ENCODE data around the gene KCNJ15. TPM values are rescaled to one million over a fixed set of nuclear protein-coding genes. Genes with fewer than 3 reads are reported as not detected.

The KCNJ15 gene
- total and polyA plus RNA-seq, 10 donors, result 0.27 to 45.6 (median 16.8) TPM

DNA sequence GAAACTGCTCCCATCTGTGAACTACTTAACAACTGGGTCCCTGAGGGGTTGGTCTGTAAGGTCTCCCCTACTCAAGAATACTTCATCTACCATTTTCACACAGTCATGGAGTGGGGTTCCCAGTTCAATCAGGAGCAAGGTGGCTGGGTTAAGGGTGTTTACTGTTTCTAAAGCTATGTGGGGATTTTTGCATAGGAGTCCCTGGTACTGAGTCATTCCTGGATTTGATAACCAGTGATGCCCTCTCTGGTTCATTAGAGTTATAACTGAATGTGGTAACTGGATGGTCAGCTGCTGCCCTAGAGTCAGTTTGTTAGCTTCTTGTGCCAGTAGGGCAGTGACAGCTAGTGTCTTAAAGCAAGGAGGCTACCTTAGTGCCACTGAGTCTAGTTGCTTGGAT, 29.4 kb upstream of the KCNJ15 start:
- H3K9me3 ChIP-seq, result peaks cover 13 to 100% (median 95%) of the 10 kb centered on the region in 8 donors
- H3K27ac ChIP-seq, result peak overlapping the region in 6 of 8 donors; percentile 70 to 87 (median 76)
- no peak for TF ChIP-seq POLR2AphosphoS5 (IDR thresholded peaks at IDR 0.05)
- no peak for TF ChIP-seq POLR2A (IDR thresholded peaks at IDR 0.05)
- TF ChIP-seq, protein P1, sequence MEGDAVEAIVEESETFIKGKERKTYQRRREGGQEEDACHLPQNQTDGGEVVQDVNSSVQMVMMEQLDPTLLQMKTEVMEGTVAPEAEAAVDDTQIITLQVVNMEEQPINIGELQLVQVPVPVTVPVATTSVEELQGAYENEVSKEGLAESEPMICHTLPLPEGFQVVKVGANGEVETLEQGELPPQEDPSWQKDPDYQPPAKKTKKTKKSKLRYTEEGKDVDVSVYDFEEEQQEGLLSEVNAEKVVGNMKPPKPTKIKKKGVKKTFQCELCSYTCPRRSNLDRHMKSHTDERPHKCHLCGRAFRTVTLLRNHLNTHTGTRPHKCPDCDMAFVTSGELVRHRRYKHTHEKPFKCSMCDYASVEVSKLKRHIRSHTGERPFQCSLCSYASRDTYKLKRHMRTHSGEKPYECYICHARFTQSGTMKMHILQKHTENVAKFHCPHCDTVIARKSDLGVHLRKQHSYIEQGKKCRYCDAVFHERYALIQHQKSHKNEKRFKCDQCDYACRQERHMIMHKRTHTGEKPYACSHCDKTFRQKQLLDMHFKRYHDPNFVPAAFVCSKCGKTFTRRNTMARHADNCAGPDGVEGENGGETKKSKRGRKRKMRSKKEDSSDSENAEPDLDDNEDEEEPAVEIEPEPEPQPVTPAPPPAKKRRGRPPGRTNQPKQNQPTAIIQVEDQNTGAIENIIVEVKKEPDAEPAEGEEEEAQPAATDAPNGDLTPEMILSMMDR (IDR thresholded peaks at IDR 0.05 in 8 of 11, conservative IDR thresholded peaks at IDR 0.05 in 3 of 11), result no peak
- H3K36me3 ChIP-seq, result no peaks in the 10 kb centered on the region
- no peak for DNase-seq
- H3K4me3 ChIP-seq, result peak overlapping the region in 1 of 8 donors; percentile 55
- H3K27me3 ChIP-seq (replicated peaks in 1 of 7), result no peaks in the 10 kb centered on the region
- H3K4me1 ChIP-seq, result no peaks in the 10 kb centered on the region
- intact Hi-C loops (cut with DNase I; ENCODE audit: low total_unique reads), result no loop called here

DNA sequence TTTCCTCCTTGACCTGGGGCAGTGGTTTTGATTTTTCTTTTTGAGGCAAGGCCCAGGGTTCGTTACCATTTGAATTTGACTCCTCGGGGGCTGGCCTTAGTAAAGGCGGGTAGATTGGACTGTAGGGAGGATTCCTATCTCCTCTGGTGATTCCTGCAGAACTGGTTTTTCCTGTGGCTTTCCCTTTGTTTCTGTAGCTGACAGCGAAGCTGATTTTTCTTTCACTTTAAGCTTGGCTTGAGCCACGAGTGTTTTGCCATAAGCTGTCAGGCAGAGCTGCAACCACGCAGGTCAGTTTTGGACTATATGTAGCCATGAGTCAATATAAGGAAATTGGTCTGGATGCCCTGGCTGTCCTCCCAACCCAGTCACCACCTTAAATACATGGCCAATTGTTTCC, 28.7 kb upstream of the KCNJ15 start:
- no peaks in the 10 kb centered on the region for H3K27me3 ChIP-seq (replicated peaks in 1 of 7)
- intact Hi-C loops (cut with DNase I; ENCODE audit: low total_unique reads), result no loop called here
- H3K27ac ChIP-seq, result peak overlapping the region in 6 of 8 donors; percentile 70 to 87 (median 76)
- TF ChIP-seq POLR2AphosphoS5 (IDR thresholded peaks at IDR 0.05) (no peak), POLR2A (IDR thresholded peaks at IDR 0.05) (no peak)
- TF ChIP-seq, protein P1 (IDR thresholded peaks at IDR 0.05 in 8 of 11, conservative IDR thresholded peaks at IDR 0.05 in 3 of 11), result no peak
- WGBS, 5 donors, result 62 to 75% (median 66%) methylated on average over 6 of the region's 6 CpGs
- peaks cover 13 to 99% (median 88%) of the 10 kb centered on the region in 8 donors for H3K9me3 ChIP-seq
- peak overlapping the region in 1 of 8 donors; percentile 55 for H3K4me3 ChIP-seq
- DNase-seq, result no peak
- no peaks in the 10 kb centered on the region for H3K4me1 ChIP-seq
- no peaks in the 10 kb centered on the region for H3K36me3 ChIP-seq

DNA sequence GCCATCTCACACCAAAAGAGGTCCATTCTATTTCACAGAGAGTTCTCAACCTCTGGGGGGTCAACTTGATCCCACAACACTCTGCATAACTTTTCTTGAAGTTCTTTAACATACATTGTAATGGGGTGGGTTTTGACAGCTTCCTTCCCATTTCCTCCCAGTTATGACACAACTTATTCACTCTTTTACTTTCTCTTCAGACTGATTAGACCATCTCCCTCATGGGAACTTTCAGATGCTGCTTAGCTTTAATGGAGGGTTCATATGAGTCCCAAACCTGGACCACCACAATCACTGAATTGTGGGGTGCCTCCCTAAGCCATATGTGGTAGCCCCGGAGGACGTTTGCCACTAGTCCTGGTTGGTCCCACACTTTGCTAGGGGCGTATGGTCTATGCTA, 28.3 kb upstream of the KCNJ15 start:
- no peak for DNase-seq
- Histone ChIP-seq H3K4me3 (peak overlapping the region in 1 of 8 donors; percentile 55), H3K9me3 (peaks cover 11 to 99% (median 84%) of the 10 kb centered on the region in 8 donors), H3K27me3 (replicated peaks in 1 of 7) (no peaks in the 10 kb centered on the region), H3K4me1 (no peaks in the 10 kb centered on the region), H3K36me3 (no peaks in the 10 kb centered on the region), H3K27ac (peak overlapping the region in 6 of 8 donors; percentile 70 to 87 (median 76))
- WGBS, 5 donors, result 76 to 96% (median 87%) methylated on average over 3 of the region's 3 CpGs
- TF ChIP-seq, protein P1 (IDR thresholded peaks at IDR 0.05 in 8 of 11, conservative IDR thresholded peaks at IDR 0.05 in 3 of 11), result no peak
- TF ChIP-seq POLR2A (IDR thresholded peaks at IDR 0.05) (no peak), POLR2AphosphoS5 (IDR thresholded peaks at IDR 0.05) (no peak)
- intact Hi-C loops (cut with DNase I; ENCODE audit: low total_unique reads), result no loop called here

DNA sequence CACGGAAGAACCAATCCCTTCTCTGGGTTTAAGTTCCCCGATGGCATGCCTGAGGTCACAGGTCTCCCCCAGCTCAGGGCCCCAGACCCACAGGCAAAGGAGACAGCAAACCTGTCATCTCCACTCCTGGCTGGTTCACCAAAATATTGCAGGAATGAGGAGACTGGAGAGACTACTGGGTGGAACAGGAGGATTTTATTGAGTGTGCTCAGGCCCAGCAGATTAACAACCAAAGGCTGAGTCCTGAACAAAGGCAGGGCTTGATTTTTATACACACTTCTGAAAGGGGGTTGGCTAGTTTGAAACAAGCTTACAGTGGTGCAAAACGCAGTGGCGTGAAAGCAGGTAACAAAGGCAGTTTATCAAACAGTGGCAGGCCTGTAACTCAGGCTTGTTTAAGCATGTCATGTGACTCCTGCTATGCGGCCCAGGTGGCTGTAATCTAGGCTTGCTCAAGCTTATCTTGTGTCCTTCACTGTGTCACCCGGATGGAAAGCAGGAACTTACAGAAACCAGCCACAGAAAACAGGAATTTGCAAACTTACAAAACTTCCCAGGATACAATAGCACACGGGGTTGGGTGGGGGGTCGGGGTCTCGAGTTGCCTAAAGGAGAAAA, 27.4 kb upstream of the KCNJ15 start:
- H3K27me3 ChIP-seq (replicated peaks in 1 of 7), result no peaks in the 10 kb centered on the region
- peaks cover 5 to 90% (median 75%) of the 10 kb centered on the region in 8 donors for H3K9me3 ChIP-seq
- H3K27ac ChIP-seq, result peak overlapping the region in 7 of 8 donors; percentile 30 to 87 (median 74)
- no peaks in the 10 kb centered on the region for H3K4me1 ChIP-seq
- H3K36me3 ChIP-seq, result no peaks in the 10 kb centered on the region
- H3K4me3 ChIP-seq, result peak overlapping the region in 1 of 8 donors; percentile 55
- intact Hi-C loops (cut with DNase I; ENCODE audit: low total_unique reads), result no loop called here
- TF ChIP-seq POLR2AphosphoS5 (IDR thresholded peaks at IDR 0.05), result no peak
- no peak for TF ChIP-seq POLR2A (IDR thresholded peaks at IDR 0.05)
- TF ChIP-seq, protein P1 (IDR thresholded peaks at IDR 0.05 in 8 of 11, conservative IDR thresholded peaks at IDR 0.05 in 3 of 11), result no peak
- peak; percentile 74 for DNase-seq
- 60 to 86% (median 76%) methylated on average over 9 of the region's 9 CpGs for WGBS, 5 donors

Data from spleen (tissue), 11 donors.